Effector CD4-positive, alpha-beta T cell (primary cell): ENCODE results near the gene SLC4A7.
"Not testable (repeated sequence)": the region's sequence is repeated elsewhere in the genome, so short reads cannot be mapped to it uniquely, and the experiment has no call there.

Experiments
- DNase-seq: peaks from one replicate; pipeline ENCODE4 v3.0.0-alpha.2; 2020

The SLC4A7 gene

GRCh38 chr3:27357665-27358258, 126.4 kb downstream of the SLC4A7 start:
- peak; percentile 41 for DNase-seq

DNA sequence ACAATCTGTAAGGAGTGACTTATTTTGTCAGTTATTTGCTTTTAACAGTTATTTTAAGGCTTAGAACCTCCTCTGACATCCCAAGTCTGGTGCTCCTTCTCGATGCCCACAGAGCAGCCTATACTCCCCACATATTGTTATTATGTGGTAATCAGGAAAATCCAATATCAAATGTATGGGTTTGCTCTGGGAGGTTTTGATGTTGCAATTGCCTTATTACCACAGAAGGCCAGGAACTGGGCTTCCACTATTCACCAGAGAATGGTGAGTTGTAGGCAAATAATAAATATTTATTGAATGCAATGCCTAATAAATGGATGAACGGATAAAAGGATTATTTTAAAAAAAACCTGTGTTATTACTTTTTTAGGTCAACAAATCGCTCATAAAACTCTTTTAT, 127.2 kb downstream of the SLC4A7 start:
- DNase-seq: no peak

GRCh38 chr3:27354588-27355203, 129.5 kb downstream of the SLC4A7 start:
- no peak for DNase-seq

DNA sequence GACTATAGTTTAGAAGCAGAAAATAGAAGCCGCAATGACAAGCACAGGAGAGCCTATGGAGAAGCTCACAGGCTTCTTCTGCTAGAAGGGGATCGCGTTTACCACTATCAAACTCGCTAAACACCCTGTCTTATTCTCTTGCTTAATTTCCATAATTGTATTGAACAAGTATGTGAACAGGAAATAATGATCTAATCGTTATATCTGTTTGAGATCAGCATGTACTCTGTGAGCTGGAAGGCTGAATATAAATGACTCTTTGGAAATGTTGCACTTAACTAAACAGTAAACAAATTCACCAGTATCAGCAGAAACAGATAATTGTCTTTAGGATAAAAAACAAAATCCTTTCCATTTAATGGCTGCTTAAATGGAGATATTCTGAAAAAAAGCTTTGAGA, 130.0 kb downstream of the SLC4A7 start:
- no peak for DNase-seq

GRCh38 chr3:27353221-27353620, 131.0 kb downstream of the SLC4A7 start:
- DNase-seq: no peak

GRCh38 chr3:27352047-27352446, 132.1 kb downstream of the SLC4A7 start:
- no peak for DNase-seq

DNA sequence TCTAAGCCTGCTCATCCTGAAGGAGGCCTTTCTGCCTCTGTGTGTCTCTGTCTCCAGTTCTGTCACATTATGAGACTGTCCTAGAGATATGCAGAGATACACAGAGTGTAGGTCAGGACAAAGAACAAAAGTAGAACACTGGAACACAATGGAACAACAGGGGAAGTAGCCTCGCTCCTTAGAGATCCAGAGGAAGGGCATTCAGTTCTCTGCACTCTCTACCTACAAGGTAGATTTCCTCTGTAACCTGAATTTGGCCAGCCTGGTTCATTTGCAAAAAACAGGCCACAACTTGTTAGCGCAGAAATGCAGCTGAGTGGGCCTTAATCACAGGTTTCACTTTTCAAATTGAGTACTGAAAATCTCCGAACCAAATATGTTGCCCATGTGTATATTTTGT, 134.4 kb downstream of the SLC4A7 start:
- no peak for DNase-seq

GRCh38 chr3:27345959-27346865, 138.0 kb downstream of the SLC4A7 start:
- no peak for DNase-seq

- no peak for DNase-seq
Measured at GRCh38 chr3:27345493-27345892, 138.7 kb downstream of the SLC4A7 start.

DNA sequence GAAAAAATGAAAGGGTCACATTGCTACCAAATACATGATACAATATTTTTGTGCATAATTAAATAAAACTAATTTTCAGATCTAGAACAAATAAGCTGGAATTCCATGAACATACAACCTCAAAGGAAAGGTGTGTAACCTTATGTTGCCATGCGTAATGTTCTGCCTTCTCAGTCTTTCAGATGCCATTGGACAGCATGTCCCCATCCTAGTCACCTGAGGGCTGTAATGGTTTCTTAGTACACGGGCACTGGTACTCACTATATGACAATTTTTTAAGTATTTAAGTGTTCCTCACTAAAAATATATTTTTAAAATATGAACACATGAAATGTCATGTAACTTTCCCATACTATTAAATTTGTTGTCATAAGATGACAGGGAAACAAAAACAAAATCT, 139.1 kb downstream of the SLC4A7 start:
- no peak for DNase-seq

DNA sequence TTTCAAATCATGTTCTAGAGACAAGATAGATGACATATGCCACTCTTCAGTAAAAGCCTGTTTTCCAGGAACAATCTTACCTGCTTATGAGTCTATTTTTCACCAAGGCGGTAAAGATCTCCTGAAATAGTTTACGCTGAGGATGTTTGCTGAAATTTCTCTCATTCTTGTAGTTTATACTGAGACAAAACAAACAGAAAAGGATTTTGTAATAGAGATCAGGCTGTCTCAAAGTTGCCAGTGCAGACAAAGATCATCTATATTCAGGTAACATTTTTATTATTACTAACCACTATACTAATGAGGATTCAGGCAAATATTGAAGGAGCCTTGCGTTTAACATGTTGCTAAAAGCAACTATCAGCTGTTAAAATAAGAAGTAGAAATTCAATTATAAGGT, 140.0 kb downstream of the SLC4A7 start:
- DNase-seq: no peak

- DNase-seq: no peak
Measured at GRCh38 chr3:27342267-27342666, 141.9 kb downstream of the SLC4A7 start.

DNA sequence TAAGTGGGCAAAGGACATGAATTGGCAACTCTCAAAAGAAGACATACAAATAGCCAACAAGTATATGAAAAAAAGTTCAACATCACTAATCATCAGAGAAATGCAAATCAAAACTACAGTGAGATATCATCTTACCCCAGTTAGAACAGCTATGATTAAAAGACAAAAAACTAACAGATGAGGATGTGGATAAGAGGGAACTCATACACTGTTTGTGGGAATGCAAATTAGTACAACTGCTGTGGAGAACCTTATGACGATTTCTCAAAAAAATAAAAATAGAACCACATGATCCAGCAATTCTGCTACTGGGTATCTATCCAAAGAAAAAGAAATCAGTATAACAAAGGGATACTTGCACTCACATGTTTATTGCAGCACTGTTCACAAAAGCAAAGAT, 143.7 kb downstream of the SLC4A7 start:
- DNase-seq: no peak

GRCh38 chr3:27335571-27335970, 148.6 kb downstream of the SLC4A7 start:
- DNase-seq: no peak

GRCh38 chr3:27333843-27334242, 150.3 kb downstream of the SLC4A7 start:
- DNase-seq: no peak

DNA sequence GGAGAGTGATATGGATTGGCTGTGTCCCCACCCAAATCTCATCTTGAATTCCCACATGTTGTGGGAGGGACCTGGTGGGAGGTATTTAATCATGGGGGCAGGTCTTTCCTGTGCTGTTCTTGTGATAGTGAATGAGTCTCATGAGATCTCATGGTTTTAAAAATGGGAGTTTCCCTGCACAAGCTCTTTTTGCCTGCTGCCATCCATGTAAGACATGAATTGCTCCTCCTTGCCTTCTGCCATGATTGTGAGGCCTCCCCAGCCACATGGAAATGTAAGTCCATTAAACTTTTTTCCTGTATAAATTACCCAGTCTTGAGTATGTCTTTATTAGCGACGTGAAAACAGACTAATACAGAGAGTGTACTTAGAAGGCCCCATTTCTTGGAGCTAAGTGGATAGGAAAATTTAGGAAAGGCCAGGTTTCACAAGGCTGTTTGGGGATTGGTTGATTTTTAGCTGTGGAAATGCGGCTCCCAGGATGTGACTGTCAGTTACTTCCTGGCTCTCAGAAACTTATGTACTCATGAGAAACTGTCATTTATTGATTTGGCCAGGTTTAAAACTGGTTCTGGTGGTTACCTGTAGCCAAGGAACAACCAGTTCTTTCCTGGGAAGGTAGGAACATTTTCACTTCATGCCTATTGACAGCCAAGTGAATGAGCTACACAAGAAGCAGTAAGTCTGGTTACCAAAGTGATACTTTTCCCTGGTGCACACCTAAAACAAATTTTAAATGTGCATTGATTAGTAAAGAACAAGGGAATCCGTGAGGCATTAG, 155.0 kb downstream of the SLC4A7 start:
- DNase-seq: not testable (repeated sequence)

DNA sequence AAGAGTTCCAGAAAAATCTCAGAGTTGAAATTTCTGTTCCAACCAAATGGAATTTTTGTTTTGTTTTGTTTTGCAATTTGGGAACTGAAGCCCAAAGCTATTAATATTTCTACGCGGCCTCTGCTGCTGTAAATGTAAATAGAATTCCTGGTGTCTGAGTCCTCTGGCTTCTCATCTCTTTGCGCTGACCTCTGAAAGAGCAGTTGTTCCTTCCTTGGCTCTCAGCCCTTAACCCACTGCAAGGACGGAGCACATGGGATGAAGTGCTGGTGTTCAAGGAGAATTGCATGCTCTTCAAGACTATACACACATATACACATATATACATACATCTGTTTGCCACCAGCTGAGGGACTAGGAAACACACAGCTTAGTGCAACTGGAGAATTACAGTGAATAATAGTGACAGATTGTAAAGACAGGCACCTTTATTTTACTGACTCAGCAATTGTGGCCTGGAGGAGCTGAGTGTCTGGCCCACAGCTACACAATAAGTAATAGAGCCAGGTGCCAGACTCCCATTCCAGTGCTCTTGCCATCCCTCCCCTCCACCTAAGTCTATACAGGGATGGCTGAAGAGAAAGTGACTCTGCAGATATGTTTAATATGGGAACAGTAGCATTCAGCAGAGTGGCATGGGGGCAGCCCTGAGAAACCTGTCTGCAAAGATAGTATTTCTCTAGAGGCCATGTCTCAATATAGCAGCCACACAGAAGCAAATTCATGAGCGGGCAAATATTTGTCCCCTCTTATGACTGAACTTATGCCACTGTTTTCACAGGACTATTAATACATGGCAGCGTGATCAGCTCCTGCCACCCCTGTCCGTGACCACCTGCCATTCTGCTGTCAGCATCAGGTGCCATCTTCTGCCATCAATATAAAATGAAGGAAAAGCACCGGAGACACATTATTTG, 157.3 kb downstream of the SLC4A7 start:
- DNase-seq: no peak

DNA sequence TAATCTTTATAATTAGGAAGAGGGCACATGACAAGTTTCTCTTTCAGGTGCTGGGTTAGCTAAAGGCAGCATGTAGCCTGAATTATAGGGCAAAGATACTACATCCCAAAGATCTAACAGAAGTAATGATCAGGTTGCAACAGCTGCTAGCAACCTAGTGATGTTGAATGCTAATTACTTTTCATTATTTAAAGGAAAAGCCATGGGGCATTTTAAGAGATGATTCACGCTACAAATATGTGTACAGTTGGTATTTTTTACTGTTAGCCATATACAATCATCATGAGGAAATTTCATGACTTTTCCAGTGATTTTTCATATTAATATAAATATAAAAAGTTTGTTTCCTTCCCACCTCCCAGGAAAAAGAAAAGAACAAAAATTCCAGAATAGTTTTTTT, 158.0 kb downstream of the SLC4A7 start:
- DNase-seq: no peak

DNA sequence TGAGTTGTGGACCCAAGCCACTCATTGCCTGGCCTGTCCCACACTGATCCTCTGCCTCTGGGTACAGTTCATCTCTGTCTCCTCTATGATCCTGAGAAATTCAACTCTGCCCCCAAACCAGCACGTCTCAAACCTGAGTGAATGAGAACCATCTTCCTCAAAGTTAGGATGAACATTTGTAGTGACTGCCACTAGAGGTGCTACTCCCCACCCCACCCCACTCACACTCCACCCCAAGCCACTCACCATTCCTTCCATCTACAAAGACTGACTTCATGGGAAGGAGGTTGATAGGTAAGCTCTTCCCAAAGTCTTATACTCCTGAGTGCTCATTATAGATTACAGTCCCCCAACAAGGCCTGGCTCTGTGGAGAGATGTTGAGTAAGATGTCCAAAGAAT, 158.8 kb downstream of the SLC4A7 start:
- no peak for DNase-seq

- no peak for DNase-seq
Measured at GRCh38 chr3:27324686-27325085, 159.5 kb downstream of the SLC4A7 start.

DNA sequence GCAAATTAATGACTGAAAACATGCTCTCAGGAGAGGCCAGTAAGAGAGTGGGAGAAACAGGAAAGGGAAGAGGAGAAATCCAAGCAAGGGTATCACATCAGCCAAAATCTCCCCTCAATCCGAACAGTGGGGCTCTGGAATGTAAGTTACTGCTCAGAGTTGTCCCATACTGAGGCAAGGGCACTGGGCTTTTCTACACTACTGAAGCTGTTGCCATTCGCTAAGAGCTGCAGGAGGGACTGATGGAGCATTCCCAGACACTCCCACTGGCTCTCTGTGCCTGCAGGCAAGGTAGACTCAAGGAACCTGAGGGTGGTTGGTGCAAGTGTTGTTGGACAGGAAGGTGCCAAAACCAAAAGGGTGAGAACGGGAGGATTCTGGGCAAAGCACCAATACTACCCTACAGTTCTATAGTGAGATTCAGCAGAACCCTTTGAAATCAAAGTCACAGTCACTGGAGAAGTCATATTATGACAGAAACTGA, 161.1 kb downstream of the SLC4A7 start:
- DNase-seq: no peak
